ENCODE data around the gene RDX. TPM values are rescaled to one million over a fixed set of nuclear protein-coding genes. Genes with fewer than 3 reads are reported as not detected.

RDX gene
- total RNA-seq, 2 experiments from 2014 or later: 23.7 to 25.5 TPM

DNA sequence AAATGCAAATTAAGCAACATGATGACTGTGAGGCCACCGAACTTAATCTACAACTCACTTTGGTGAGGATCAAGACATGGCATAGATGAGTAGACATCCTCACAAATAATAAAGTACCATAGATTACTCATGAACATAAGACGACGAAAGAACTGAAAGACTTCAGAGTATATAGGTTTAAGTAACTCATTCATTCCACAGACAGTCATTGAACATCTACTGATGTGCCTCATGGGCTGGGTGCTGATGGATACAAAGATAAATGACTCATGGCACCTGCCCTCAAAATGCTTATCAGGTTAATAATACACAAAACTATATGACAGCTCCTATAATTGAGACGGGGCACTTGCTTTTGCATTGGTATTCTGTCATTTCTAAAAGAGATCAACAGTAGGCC is 139.9 kb downstream of the RDX start:
- Histone ChIP-seq H3K4me2 (ENCODE audit: low read length) (no peak overlapping the region), H3K4me3 (ENCODE audit: low read depth, low read length, poor library complexity, severe bottlenecking) (no peak overlapping the region), H3K36me3 (ENCODE audit: insufficient read depth, low read length) (no peaks in the 10 kb centered on the region), H2AFZ (ENCODE audit: low read length) (no peak overlapping the region), H3K79me2 (ENCODE audit: insufficient read depth, low read depth, low read length) (no peaks in the 10 kb centered on the region), H3K9me2 (ENCODE audit: insufficient read depth, low read length) (no peaks in the 10 kb centered on the region), H3K4me1 (ENCODE audit: insufficient read depth, low read length, poor library complexity, severe bottlenecking) (no peaks in the 10 kb centered on the region), H3K9me3 (ENCODE audit: low read length) (no peaks in the 10 kb centered on the region), H3K27ac (ENCODE audit: low read depth, low read length, poor library complexity, severe bottlenecking) (no peak overlapping the region), H4K20me1 (ENCODE audit: insufficient read depth, low read length) (no peaks in the 10 kb centered on the region)
- intact Hi-C loops (cut with micrococcal nuclease; ENCODE audit: unreplicated experiment): no loop called here
- no TSS peak for BruUV-seq (replicated peaks)
- POLR2A ChIA-PET: no interaction called here
- DNase-seq (ENCODE audit: low spot score): no peak
- CTCF ChIA-PET (ENCODE audit: unreplicated experiment): no interaction called here
- TF ChIP-seq, protein P1, sequence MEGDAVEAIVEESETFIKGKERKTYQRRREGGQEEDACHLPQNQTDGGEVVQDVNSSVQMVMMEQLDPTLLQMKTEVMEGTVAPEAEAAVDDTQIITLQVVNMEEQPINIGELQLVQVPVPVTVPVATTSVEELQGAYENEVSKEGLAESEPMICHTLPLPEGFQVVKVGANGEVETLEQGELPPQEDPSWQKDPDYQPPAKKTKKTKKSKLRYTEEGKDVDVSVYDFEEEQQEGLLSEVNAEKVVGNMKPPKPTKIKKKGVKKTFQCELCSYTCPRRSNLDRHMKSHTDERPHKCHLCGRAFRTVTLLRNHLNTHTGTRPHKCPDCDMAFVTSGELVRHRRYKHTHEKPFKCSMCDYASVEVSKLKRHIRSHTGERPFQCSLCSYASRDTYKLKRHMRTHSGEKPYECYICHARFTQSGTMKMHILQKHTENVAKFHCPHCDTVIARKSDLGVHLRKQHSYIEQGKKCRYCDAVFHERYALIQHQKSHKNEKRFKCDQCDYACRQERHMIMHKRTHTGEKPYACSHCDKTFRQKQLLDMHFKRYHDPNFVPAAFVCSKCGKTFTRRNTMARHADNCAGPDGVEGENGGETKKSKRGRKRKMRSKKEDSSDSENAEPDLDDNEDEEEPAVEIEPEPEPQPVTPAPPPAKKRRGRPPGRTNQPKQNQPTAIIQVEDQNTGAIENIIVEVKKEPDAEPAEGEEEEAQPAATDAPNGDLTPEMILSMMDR (conservative IDR thresholded peaks at IDR 0.05; ENCODE audit: low read length): no peak
- TF ChIP-seq EZH2phosphoT487 (IDR thresholded peaks at IDR 0.05; ENCODE audit: borderline replicate concordance, low read depth, low read length): no peak

DNA sequence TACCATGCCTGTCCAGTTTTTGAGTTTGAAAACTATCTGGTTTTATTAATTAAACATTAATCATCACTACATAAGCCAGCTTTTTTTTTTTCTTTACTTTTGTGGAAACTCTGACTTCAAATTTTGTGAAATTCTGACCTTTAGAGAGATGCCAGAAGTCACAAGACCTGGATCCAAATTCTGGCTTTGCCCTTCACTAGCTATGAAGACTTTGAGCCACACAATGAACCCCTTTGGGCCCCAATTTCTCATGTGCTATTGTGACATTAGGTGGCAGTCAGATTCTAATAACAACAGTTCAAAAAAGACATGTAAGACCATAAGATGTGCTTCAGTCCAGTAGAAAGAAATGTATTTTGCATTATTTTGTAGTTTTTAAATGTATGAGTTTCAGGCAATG is 142.9 kb downstream of the RDX start:
- Histone ChIP-seq H3K9me2 (ENCODE audit: insufficient read depth, low read length) (no peaks in the 10 kb centered on the region), H3K9me3 (ENCODE audit: low read length) (no peaks in the 10 kb centered on the region), H3K27ac (ENCODE audit: low read depth, low read length, poor library complexity, severe bottlenecking) (no peak overlapping the region), H3K4me2 (ENCODE audit: low read length) (no peak overlapping the region), H2AFZ (ENCODE audit: low read length) (no peak overlapping the region), H3K4me3 (ENCODE audit: low read depth, low read length, poor library complexity, severe bottlenecking) (no peak overlapping the region), H3K4me1 (ENCODE audit: insufficient read depth, low read length, poor library complexity, severe bottlenecking) (no peaks in the 10 kb centered on the region), H3K79me2 (ENCODE audit: insufficient read depth, low read depth, low read length) (no peaks in the 10 kb centered on the region), H3K36me3 (ENCODE audit: insufficient read depth, low read length) (no peaks in the 10 kb centered on the region), H4K20me1 (ENCODE audit: insufficient read depth, low read length) (no peaks in the 10 kb centered on the region)
- TF ChIP-seq EZH2phosphoT487 (IDR thresholded peaks at IDR 0.05; ENCODE audit: borderline replicate concordance, low read depth, low read length): no peak
- TF ChIP-seq, protein P1 (conservative IDR thresholded peaks at IDR 0.05; ENCODE audit: low read length): no peak
- BruUV-seq (replicated peaks): no TSS peak
- ChIA-PET POLR2A (interaction anchor here (0.6 kb wide), 1 partner anchor 79 kb away, joined by 4 read pairs; no protein-coding TSS in a partner anchor), CTCF (ENCODE audit: unreplicated experiment) (no interaction called here)
- intact Hi-C loops (cut with micrococcal nuclease; ENCODE audit: unreplicated experiment): no loop called here
- DNase-seq (ENCODE audit: low spot score): no peak

DNA sequence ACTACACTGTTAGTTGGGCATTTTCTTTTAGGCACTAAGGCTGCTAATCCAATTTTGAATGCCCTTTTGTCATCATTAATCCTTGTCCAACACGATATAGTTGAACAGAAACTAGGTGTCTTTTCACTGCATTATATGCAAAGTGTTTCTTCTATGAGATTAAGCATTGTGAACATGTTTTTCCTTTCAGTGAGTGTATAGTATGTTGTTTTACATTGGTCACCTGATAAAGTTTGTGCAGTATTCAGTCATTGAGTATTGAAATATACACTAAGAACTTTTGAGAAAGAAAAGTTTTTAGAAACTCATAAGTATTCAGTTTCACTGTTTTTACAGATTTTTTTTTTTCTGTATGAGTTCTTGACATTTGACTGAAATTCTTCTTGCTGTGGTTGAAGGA is 144.2 kb downstream of the RDX start:
- TF ChIP-seq, protein P1 (conservative IDR thresholded peaks at IDR 0.05; ENCODE audit: low read length): no peak
- no peak for TF ChIP-seq EZH2phosphoT487 (IDR thresholded peaks at IDR 0.05; ENCODE audit: borderline replicate concordance, low read depth, low read length)
- CTCF ChIA-PET (ENCODE audit: unreplicated experiment): no interaction called here
- Histone ChIP-seq H4K20me1 (ENCODE audit: insufficient read depth, low read length) (no peaks in the 10 kb centered on the region), H3K4me1 (ENCODE audit: insufficient read depth, low read length, poor library complexity, severe bottlenecking) (no peaks in the 10 kb centered on the region), H2AFZ (ENCODE audit: low read length) (no peak overlapping the region), H3K9me2 (ENCODE audit: insufficient read depth, low read length) (no peaks in the 10 kb centered on the region), H3K79me2 (ENCODE audit: insufficient read depth, low read depth, low read length) (no peaks in the 10 kb centered on the region), H3K4me2 (ENCODE audit: low read length) (no peak overlapping the region), H3K9me3 (ENCODE audit: low read length) (no peaks in the 10 kb centered on the region), H3K4me3 (ENCODE audit: low read depth, low read length, poor library complexity, severe bottlenecking) (no peak overlapping the region), H3K27ac (ENCODE audit: low read depth, low read length, poor library complexity, severe bottlenecking) (no peak overlapping the region), H3K36me3 (ENCODE audit: insufficient read depth, low read length) (no peaks in the 10 kb centered on the region)
- BruUV-seq (replicated peaks): no TSS peak
- intact Hi-C loops (cut with micrococcal nuclease; ENCODE audit: unreplicated experiment): no loop called here
- POLR2A ChIA-PET: no interaction called here
- DNase-seq (ENCODE audit: low spot score): no peak

All from OCI-LY7 (cell line).